GM12878 (cell line): ENCODE data around the gene OS9. TPM values are rescaled to one million over a fixed set of nuclear protein-coding genes. Genes with fewer than 3 reads are reported as not detected.

Experiments used
- ATAC-seq: fragments of 200-7000 bp; cut with Tn5 transposase; 3 replicates; pipeline ENCODE4 v1.9.1; 2020; ENCODE audit warnings: mild to moderate bottlenecking, moderate library complexity
- BruUV-seq: library from RNA; stranded (reverse); fragments of 400-500 nt; replicated peaks from 2 replicates; lab custom pipeline; 2021; lab: Mats Ljungman, UMichigan
- CTCF ChIA-PET: fragments of 300-600 bp; sonication (Branson Sonifier 250); formaldehyde crosslinking; extraction: SDS; loops from one replicate; lab custom pipeline; 2021; ENCODE audit warnings: inconsistent platforms; lab: Yijun Ruan, JAX
- POLR2A ChIA-PET: fragments of 350-600 bp; formaldehyde crosslinking; extraction: SDS; loops from one replicate; lab custom pipeline; 2021; ENCODE audit warnings: inconsistent platforms; lab: Charles Lee
- RAD21 ChIA-PET: fragments of 300-600 bp; sonication (Branson Sonifier 250); formaldehyde crosslinking; loops from one replicate; lab custom pipeline; 2023; ENCODE audit warnings: antibody characterized with exemption; ENCODE audit not compliant: unreplicated experiment; lab: Charles Lee
- SMC1A ChIA-PET: fragments of 300-600 bp; sonication (Branson Sonifier 250); formaldehyde crosslinking; loops from one replicate; lab custom pipeline; 2023; ENCODE audit not compliant: unreplicated experiment, uncharacterized antibody; lab: Charles Lee
- DNase-seq: peaks from one replicate; pipeline ENCODE4 v3.0.0-alpha.2; 2011; ENCODE audit warnings: low read depth, low spot score
- FAIRE-seq: peaks from 3 replicates; lab custom pipeline; 2011; peaks lifted over from hg19 to GRCh38; lab: Jason Lieb, UNC
- H2AFZ ChIP-seq: 2 replicates; pipeline ENCODE4 v1.6.0; 2011; ENCODE audit warnings: low read depth, low read length, control low read depth; ENCODE audit not compliant: control insufficient read depth
- H3K27ac ChIP-seq: 2 replicates; pipeline ENCODE4 v1.5.1; 2011; ENCODE audit warnings: control low read depth; ENCODE audit not compliant: control insufficient read depth, insufficient read depth
- H3K27me3 ChIP-seq, 2 experiments: replicated peaks in 1 of 2; 2 replicates each; pipeline versions ENCODE4 v1.6.0 to v1.6.1; 2011; ENCODE audit warnings: low read length in 1 of 2; ENCODE audit not compliant: control insufficient read depth in 2 of 2, insufficient read depth in 2 of 2
- H3K36me3 ChIP-seq, 2 experiments: 2 replicates each; pipeline ENCODE4 v1.5.1; 2011; ENCODE audit warnings: low read length in 1 of 2; ENCODE audit not compliant: control insufficient read depth in 2 of 2, insufficient read depth in 2 of 2
- H3K4me1 ChIP-seq: 2 replicates; pipeline ENCODE4 v1.6.1; 2011; ENCODE audit warnings: mild to moderate bottlenecking, low read length, moderate library complexity, mixed read lengths; ENCODE audit not compliant: control insufficient read depth, insufficient read depth
- H3K4me2 ChIP-seq: 2 replicates; pipeline ENCODE4 v1.6.0; 2011; ENCODE audit warnings: control low read depth; ENCODE audit not compliant: control insufficient read depth, insufficient read depth
- H3K4me3 ChIP-seq: fragments of 200-600 bp; sonication (generic); 2 replicates; pipeline ENCODE4 v1.5.1; 2016
- H3K79me2 ChIP-seq: 2 replicates; pipeline ENCODE4 v1.6.0; 2011; ENCODE audit warnings: low read length; ENCODE audit not compliant: control insufficient read depth, insufficient read depth
- H3K9ac ChIP-seq: 2 replicates; pipeline ENCODE4 v1.8.0; 2011; ENCODE audit warnings: low read length, control low read depth, mixed read lengths; ENCODE audit not compliant: control insufficient read depth, insufficient read depth
- H3K9me3 ChIP-seq: replicated peaks from 3 replicates; pipeline ENCODE4 v1.5.1; 2011; ENCODE audit warnings: mild to moderate bottlenecking, low read length; ENCODE audit not compliant: control insufficient read depth, insufficient read depth
- H4K20me1 ChIP-seq: 2 replicates; pipeline ENCODE4 v1.6.0; 2011; ENCODE audit not compliant: control insufficient read depth, insufficient read depth
- GABPA ChIP-seq: IDR thresholded peaks from 2 replicates; pipeline ENCODE4 v1.6.1; 2014; ENCODE audit warnings: antibody characterized with exemption, low read depth, mild to moderate bottlenecking, inconsistent platforms
- MTA2 ChIP-seq: fragments of 450-650 bp; IDR thresholded peaks from 2 replicates; pipeline ENCODE4 v1.6.1; 2016; ENCODE audit warnings: low read depth, mild to moderate bottlenecking, moderate library complexity
- MYC ChIP-seq: IDR thresholded peaks from 2 replicates; pipeline ENCODE4 v1.6.1; 2011; ENCODE audit warnings: mild to moderate bottlenecking, low read length, moderate library complexity, inconsistent platforms; ENCODE audit not compliant: insufficient read depth, insufficient replicate concordance, insufficient read length, severe bottlenecking
- POLR2AphosphoS2 ChIP-seq: IDR thresholded peaks from 2 replicates; pipeline ENCODE4 v1.6.1; 2011; ENCODE audit warnings: low read depth, mild to moderate bottlenecking, low read length, improper control_type of control experiment, moderate library complexity
- WGBS: methylation state at CpG from one replicate; pipeline ENCODE4 v1.1.6; 2016; ENCODE audit warnings: low lambda C conversion rate; ENCODE audit not compliant: insufficient replicate concordance, insufficient coverage; ENCODE audit errors: missing lambda C conversion rate; 5-methylcytosine and 5-hydroxymethylcytosine counted together
- in situ Hi-C: fragments of 300-500 bp; cut with MboI; formaldehyde crosslinking; loops from 9 replicates; pipeline ENCODE4 v1.14.3; 2018; ENCODE audit warnings: mixed read lengths
- intact Hi-C: fragments of 100-400 bp; cut with micrococcal nuclease; formaldehyde crosslinking; loops from one replicate; pipeline ENCODE4 v1.14.2; 2022; ENCODE audit not compliant: unreplicated experiment
- polyA plus RNA-seq, 11 experiments: library from polyadenylated mRNA; depleted of rRNA in 4 of 11; unstranded in 6 of 11; stranded (reverse) in 5 of 11; fragments of >200 nt; fragmentation: Nextera tagmentation in 4 of 11; fragmentation: Illumina TruSeq in 1 of 11; extraction: Ambion mirVana in 4 of 11; extraction: Trizol in 1 of 11; gene quantifications; 1 replicate in 1 of 11; 2 replicates in 10 of 11; pipeline versions ENCODE4 v1.2.1 to v1.2.3, GENCODE V29; 2011 to 2016; ENCODE audit warnings: inconsistent platforms in 2 of 11, missing spikeins in 2 of 11, low read depth in 1 of 11
- total RNA-seq, 4 experiments: library from RNA; depleted of rRNA in 3 of 4; stranded (reverse); fragments of >200 nt in 3 of 4; fragmentation: Illumina TruSeq in 1 of 4; extraction: Trizol in 1 of 4; gene quantifications; 2 replicates each; pipeline versions ENCODE4 v1.2.1 to v1.2.3, GENCODE V29; 2013 to 2021
- TF ChIP-seq, protein P1 (sequence below): IDR thresholded peaks from 2 replicates; pipeline ENCODE4 v1.6.1; 2011; ENCODE audit warnings: mild to moderate bottlenecking, low read depth, low read length, moderate library complexity; ENCODE audit not compliant: insufficient replicate concordance
- TF ChIP-seq, protein P2 (sequence below): IDR thresholded peaks from 2 replicates; pipeline ENCODE4 v1.6.1; 2012; ENCODE audit warnings: low read depth, low read length, improper control_type of control experiment

OS9 gene
- total and polyA plus RNA-seq, 10 of the 15 experiments (the other 5 are each of a cell fraction or from before 2014, with no cell fraction given): 5.2 to 106 (median 79.1) TPM

DNA sequence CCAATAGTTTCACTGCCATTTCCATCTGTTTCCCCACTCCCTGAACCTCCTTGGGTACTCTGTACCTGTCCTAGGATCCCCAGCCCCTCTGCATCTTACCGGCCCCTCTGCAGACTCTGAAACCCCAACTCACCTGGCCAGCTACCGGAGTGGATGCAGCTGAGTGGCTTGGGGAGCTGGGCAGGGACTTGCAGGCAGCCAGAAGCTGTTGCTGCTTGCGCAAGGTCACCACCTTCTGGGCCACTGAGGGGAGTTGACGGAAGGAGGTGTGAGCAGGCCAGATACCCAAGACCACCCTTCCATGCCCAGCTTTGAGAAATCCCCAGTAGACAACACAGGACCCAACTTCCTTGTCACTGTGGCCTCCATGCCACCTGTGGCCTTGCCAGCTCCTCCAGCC lies 38.3 kb downstream of the OS9 start:
- H3K4me3 ChIP-seq: no peak overlapping the region
- no peak overlapping the region for H3K27ac ChIP-seq
- H4K20me1 ChIP-seq: no peaks in the 10 kb centered on the region
- in situ Hi-C loops (no loop called here), intact Hi-C loops (no loop called here)
- no peaks in the 10 kb centered on the region for H3K9me3 ChIP-seq
- peaks cover 8 to 12% of the 10 kb centered on the region in 2 experiments for H3K36me3 ChIP-seq
- no peak overlapping the region for H2AFZ ChIP-seq
- TF ChIP-seq POLR2AphosphoS2: no peak
- no peak for TF ChIP-seq MTA2
- TF ChIP-seq, protein P1, sequence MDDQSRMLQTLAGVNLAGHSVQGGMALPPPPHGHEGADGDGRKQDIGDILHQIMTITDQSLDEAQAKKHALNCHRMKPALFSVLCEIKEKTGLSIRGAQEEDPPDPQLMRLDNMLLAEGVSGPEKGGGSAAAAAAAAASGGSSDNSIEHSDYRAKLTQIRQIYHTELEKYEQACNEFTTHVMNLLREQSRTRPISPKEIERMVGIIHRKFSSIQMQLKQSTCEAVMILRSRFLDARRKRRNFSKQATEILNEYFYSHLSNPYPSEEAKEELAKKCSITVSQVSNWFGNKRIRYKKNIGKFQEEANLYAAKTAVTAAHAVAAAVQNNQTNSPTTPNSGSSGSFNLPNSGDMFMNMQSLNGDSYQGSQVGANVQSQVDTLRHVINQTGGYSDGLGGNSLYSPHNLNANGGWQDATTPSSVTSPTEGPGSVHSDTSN: no peak
- no TSS peak for BruUV-seq
- H3K79me2 ChIP-seq: no peaks in the 10 kb centered on the region
- WGBS: 95% methylated on average over 4 of the region's 4 CpGs
- RAD21 ChIA-PET: no interaction called here
- H3K9ac ChIP-seq: no peak overlapping the region
- SMC1A ChIA-PET: interaction anchor here (1.9 kb wide), 1 partner anchor 9 kb away, joined by 5 read pairs; no protein-coding TSS in a partner anchor
- POLR2A ChIA-PET: no interaction called here
- no peak for FAIRE-seq
- CTCF ChIA-PET: interaction anchor here (0.6 to 1.3 kb wide), 6 partner anchors 9 to 460 kb away, joined by 3 to 4 read pairs (median 3); partner anchors contain the start of gene TSPAN31
- no peak for ATAC-seq
- no peak for DNase-seq
- no peak overlapping the region for H3K4me2 ChIP-seq
- no peaks in the 10 kb centered on the region for H3K4me1 ChIP-seq
- H3K27me3 ChIP-seq: no peaks in the 10 kb centered on the region

DNA sequence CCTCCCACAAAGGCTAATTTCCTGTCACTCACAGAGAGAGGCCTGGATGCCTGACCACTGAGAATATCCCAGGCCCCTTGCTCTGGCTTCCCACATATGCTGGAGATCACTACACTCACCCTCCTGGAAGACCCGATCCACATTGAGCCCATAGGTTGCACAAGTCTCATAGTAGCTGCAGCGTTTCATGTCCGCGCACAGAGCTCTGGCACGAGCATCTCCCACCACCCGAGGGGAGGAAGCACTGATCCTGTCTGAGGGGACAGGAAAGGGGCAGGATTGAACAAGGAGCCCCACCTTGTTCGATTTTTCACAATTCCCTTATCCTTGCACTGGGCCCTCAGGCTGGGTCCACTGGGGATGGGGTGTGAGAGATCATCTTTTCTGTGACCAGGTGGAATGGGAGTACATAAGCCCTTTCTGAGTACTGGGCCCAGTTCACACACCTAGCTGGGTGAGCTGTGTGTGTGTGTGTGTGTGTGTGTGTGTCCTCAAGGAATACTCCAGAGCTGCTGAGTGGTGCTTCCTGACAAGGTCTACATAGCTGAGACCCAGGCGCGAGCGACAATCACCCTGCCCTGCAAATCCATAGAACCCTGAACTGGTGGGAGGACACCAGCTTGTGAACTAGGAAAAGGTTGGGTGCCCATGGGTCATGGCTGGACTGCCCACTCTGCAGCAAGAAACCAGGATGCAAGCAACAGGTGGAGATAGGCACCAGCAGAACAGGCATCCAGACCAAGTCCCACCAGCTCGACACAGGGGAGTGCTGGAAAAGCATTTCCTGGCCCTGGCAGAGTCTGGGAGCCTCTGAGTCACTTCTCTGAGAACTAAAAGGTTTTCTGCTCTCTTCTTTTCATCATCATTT lies 39.0 kb downstream of the OS9 start:
- Histone ChIP-seq H3K79me2 (no peaks in the 10 kb centered on the region), H3K27ac (no peak overlapping the region), H3K36me3 (peaks cover 4 to 12% of the 10 kb centered on the region in 2 experiments), H3K9me3 (no peaks in the 10 kb centered on the region), H3K4me1 (no peaks in the 10 kb centered on the region), H4K20me1 (no peaks in the 10 kb centered on the region), H3K4me3 (no peak overlapping the region), H3K4me2 (no peak overlapping the region), H3K9ac (no peak overlapping the region), H2AFZ (no peak overlapping the region), H3K27me3 (no peaks in the 10 kb centered on the region)
- WGBS: 82% methylated on average over 11 of the region's 11 CpGs
- in situ Hi-C loops (no loop called here), intact Hi-C loops (no loop called here)
- FAIRE-seq (no peak), ATAC-seq (no peak), DNase-seq (no peak)
- TF ChIP-seq GABPA (no peak), MYC (no peak)
- TF ChIP-seq, protein P2, sequence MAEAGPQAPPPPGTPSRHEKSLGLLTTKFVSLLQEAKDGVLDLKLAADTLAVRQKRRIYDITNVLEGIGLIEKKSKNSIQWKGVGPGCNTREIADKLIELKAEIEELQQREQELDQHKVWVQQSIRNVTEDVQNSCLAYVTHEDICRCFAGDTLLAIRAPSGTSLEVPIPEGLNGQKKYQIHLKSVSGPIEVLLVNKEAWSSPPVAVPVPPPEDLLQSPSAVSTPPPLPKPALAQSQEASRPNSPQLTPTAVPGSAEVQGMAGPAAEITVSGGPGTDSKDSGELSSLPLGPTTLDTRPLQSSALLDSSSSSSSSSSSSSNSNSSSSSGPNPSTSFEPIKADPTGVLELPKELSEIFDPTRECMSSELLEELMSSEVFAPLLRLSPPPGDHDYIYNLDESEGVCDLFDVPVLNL: no peak
- RAD21 ChIA-PET: no interaction called here
- BruUV-seq: no TSS peak
- CTCF ChIA-PET: interaction anchor here (0.6 to 1.3 kb wide), 5 partner anchors 8 to 460 kb away, joined by 3 to 4 read pairs (median 3); partner anchors contain the start of gene TSPAN31
- SMC1A ChIA-PET: interaction anchor here (1.9 kb wide), 1 partner anchor 9 kb away, joined by 5 read pairs; no protein-coding TSS in a partner anchor
- POLR2A ChIA-PET: no interaction called here
